ENCODE data around the gene KDM4D. TPM values are rescaled to one million over a fixed set of nuclear protein-coding genes. Genes with fewer than 3 reads are reported as not detected.
A peak's percentile ranks its signal among the peaks of the same experiment; 100 is the strongest.

KDM4D gene
- total and polyA plus RNA-seq, 9 of the 15 experiments (the other 6 are each of a cell fraction or from before 2014, with no cell fraction given) = 0.34 to 1.1 (median 0.50) TPM

GRCh38 chr11:95014184-95014821, 40.8 kb downstream of the KDM4D start:
- CTCF ChIA-PET (ENCODE audit: low intra/inter-chr PET ratio) = no interaction called here
- no peak overlapping the region for H2AFZ ChIP-seq (ENCODE audit: low read depth, low read length)
- WGBS (ENCODE audit: insufficient coverage, low coverage, missing lambda C conversion rate) = 9% methylated on average over 12 of the region's 12 CpGs
- H3K9ac ChIP-seq (ENCODE audit: insufficient read depth in 1 of 2, low read depth in 2 of 2, low read length in 2 of 2) = no peak overlapping the region
- H3K4me1 ChIP-seq (replicated peaks in 1 of 2; ENCODE audit: control insufficient read depth in 2 of 2, insufficient read depth in 2 of 2, low read length in 2 of 2) = no peaks in the 10 kb centered on the region; a peak in 2 of 5 replicates
- BruUV-seq (replicated peaks) = no TSS peak
- H3K36me3 ChIP-seq (ENCODE audit: control insufficient read depth, insufficient read depth, low read length) = no peaks in the 10 kb centered on the region
- DNase-seq (ENCODE audit: extremely low read depth in 1 of 4, low spot score in 3 of 4) (no peak), FAIRE-seq (no peak), ATAC-seq (peak; percentile 47; the same call in 2 of the 3 replicates)
- no peak overlapping the region for H3K4me2 ChIP-seq (ENCODE audit: insufficient read depth, low read length)
- H3K79me2 ChIP-seq (ENCODE audit: control insufficient read depth, insufficient read depth, low read length) = no peaks in the 10 kb centered on the region
- no peaks in the 10 kb centered on the region for H3K9me1 ChIP-seq (ENCODE audit: control insufficient read depth, insufficient read depth, low read length)
- H3K27ac ChIP-seq (ENCODE audit: extremely low read depth, low read depth, low read length) = no peak overlapping the region
- TF ChIP-seq PRMT5 (CRISPR knock-in tag; IDR thresholded peaks at IDR 0.05) = no peak
- intact Hi-C loops (cut with micrococcal nuclease) (no loop called here), in situ Hi-C loops (cut with MboI) (no loop called here)
- H4K20me1 ChIP-seq (replicated peaks; ENCODE audit: control insufficient read depth, insufficient read depth, low read length) = no peaks in the 10 kb centered on the region
- H3K4me3 ChIP-seq = no peak overlapping the region
- POLR2A ChIA-PET = interaction anchor here (0.8 to 1.1 kb wide), 2 partner anchors 10 to 446 kb away, joined by 3 read pairs; no protein-coding TSS in a partner anchor
- no peaks in the 10 kb centered on the region for H3K9me3 ChIP-seq (replicated peaks; ENCODE audit: control insufficient read depth, insufficient read depth, low read depth, low read length)
- peaks cover 0 to 16% of the 10 kb centered on the region in 2 experiments; a peak in 2 of 5 replicates for H3K27me3 ChIP-seq (ENCODE audit: control insufficient read depth in 2 of 2, insufficient read depth in 2 of 2, low read length in 2 of 2)

GRCh38 chr11:95016139-95016538, 42.6 kb downstream of the KDM4D start:
- Histone ChIP-seq H3K27me3 (ENCODE audit: control insufficient read depth in 2 of 2, insufficient read depth in 2 of 2, low read length in 2 of 2) (peaks cover 0 to 16% of the 10 kb centered on the region in 2 experiments; a peak in 2 of 5 replicates), H3K9me3 (replicated peaks; ENCODE audit: control insufficient read depth, insufficient read depth, low read depth, low read length) (no peaks in the 10 kb centered on the region), H2AFZ (ENCODE audit: low read depth, low read length) (peak overlapping the region; percentile 15; the same call in 1 of the 2 replicates), H3K4me1 (replicated peaks in 1 of 2; ENCODE audit: control insufficient read depth in 2 of 2, insufficient read depth in 2 of 2, low read length in 2 of 2) (no peaks in the 10 kb centered on the region; a peak in 2 of 5 replicates), H3K4me3 (no peak overlapping the region), H4K20me1 (replicated peaks; ENCODE audit: control insufficient read depth, insufficient read depth, low read length) (no peaks in the 10 kb centered on the region), H3K9me1 (ENCODE audit: control insufficient read depth, insufficient read depth, low read length) (no peaks in the 10 kb centered on the region), H3K9ac (ENCODE audit: insufficient read depth in 1 of 2, low read depth in 2 of 2, low read length in 2 of 2) (no peak overlapping the region), H3K79me2 (ENCODE audit: control insufficient read depth, insufficient read depth, low read length) (no peaks in the 10 kb centered on the region), H3K4me2 (ENCODE audit: insufficient read depth, low read length) (no peak overlapping the region), H3K27ac (ENCODE audit: extremely low read depth, low read depth, low read length) (no peak overlapping the region), H3K36me3 (ENCODE audit: control insufficient read depth, insufficient read depth, low read length) (no peaks in the 10 kb centered on the region)
- no peak for FAIRE-seq
- no peak for DNase-seq (ENCODE audit: extremely low read depth in 1 of 4, low spot score in 3 of 4)
- in situ Hi-C loops (cut with MboI) = no loop called here
- ChIA-PET POLR2A (no interaction called here), CTCF (ENCODE audit: low intra/inter-chr PET ratio) (no interaction called here)
- no TSS peak for BruUV-seq (replicated peaks)
- no peak for ATAC-seq
- WGBS (ENCODE audit: insufficient coverage, low coverage, missing lambda C conversion rate) = 6% methylated on average over 2 of the region's 2 CpGs
- intact Hi-C loops (cut with micrococcal nuclease) = no loop called here
- TF ChIP-seq ETV5 (CRISPR knock-in tag; IDR thresholded peaks at IDR 0.05; ENCODE audit: low read depth) = no peak
- TF ChIP-seq NFE2 (IDR thresholded peaks at IDR 0.05; ENCODE audit: low read depth) = 0 out of 2 replicates have a peak, but pooled peaks have one; percentile 7
- no peak for TF ChIP-seq ZBTB1 (CRISPR knock-in tag; IDR thresholded peaks at IDR 0.05; ENCODE audit: borderline replicate concordance, low read depth)
- TF ChIP-seq ZNF384 (IDR thresholded peaks at IDR 0.05; ENCODE audit: low read depth, low read length) = no peak
- peak in 1 of 2 experiments; percentile 78 for TF ChIP-seq AFF1 (IDR thresholded peaks at IDR 0.05; ENCODE audit: low read depth in 1 of 2, partially characterized antibody in 2 of 2)
- no peak for TF ChIP-seq ARID3B (CRISPR knock-in tag; IDR thresholded peaks at IDR 0.05; ENCODE audit: borderline replicate concordance)
- TF ChIP-seq TRIM24 (IDR thresholded peaks at IDR 0.05) = no peak
- TF ChIP-seq GATA2 (CRISPR knock-in tag; IDR thresholded peaks at IDR 0.05) = no peak
- TF ChIP-seq ADNP (tag; IDR thresholded peaks at IDR 0.05) = no peak

Measured in K562 (cell line).